NCI-H82 treated with DMSO at 0.1 percent for 48 hours (cell line): ENCODE measurements around the gene HNRNPA0.

ENCODE experiments used
- DNase-seq: peaks from one replicate; lab custom pipeline; 2025; ENCODE audit not compliant: unreplicated experiment; lab: John Stamatoyannopoulos, UW

HNRNPA0 gene

GRCh38 chr5:137728048-137728447, 26.1 kb downstream of the HNRNPA0 start:
- DNase-seq = no peak

DNA sequence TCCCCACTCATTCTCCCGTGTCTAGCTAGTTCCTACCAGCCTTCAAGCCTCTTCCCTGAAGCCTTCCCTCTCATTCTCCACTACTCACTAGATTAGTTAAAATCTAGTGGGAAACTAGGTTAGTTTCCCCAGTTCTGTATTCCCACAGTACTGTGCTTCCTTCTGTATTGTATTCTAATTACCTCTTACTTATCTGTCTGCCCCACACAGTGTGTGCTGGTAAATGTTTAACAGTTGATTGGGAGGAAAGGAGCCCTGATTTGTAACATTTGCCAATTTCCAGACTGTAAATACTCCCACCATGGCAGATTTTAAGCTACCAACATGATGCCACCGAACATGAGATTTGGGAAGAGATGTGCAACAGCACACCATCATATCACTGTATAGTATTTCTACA, 26.5 kb downstream of the HNRNPA0 start:
- no peak for DNase-seq

DNA sequence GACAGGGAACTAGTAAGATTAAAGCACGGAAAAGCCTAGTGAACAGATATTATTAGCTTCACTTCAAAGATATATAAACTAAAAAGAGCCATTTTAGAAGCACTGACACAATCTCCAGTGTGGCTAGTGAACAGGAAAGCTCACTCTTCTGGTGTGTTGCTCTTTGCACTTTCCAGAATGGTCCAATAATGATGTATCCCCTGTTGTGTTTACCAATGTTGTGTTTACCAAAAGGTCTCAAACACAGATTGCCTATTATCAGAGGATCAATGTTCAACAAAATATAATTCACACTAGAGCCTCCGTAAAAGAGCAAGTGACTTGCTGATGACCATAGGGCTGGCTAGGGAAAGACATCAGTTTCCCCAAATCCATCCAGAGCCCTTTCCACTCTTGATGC, 29.9 kb downstream of the HNRNPA0 start:
- DNase-seq = no peak

DNA sequence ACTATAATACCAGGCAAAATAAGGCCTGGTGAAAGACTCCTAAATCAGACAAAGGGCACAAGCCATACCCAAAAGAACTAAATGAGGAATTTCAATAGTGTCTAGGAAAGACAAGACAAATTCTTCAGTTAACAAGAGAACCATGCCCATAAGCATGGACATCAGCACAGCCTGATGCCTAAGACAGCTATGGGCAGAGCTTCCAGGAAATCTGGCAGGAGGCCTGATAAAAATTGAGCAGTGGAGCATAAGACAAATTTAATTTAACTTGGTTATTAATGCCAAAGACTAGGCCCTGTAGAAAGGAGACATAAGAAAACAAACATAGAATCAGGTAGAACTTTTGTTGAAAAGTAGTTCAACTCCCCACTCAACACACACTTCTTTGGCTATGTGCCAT, 35.6 kb downstream of the HNRNPA0 start:
- DNase-seq = no peak

DNA sequence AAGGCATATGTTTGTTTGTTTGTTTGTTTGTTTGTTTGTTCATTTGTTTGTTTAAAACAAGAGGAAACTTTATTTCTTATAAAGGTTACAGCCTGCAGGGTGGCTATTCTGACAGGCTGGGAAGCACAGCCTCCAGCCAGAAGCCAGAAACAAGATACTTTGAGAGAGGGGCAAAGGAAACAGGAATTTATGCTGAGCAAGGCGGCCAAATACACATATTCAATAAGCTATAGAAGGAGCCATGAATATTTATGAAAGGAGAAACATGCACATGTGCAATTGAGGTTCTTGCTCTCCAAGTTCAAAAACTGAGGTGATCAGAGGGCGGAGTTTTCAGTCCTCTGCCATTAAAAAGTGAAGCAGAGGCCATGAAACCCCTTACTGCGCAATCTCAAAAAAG, 37.8 kb downstream of the HNRNPA0 start:
- no peak for DNase-seq

- no peak for DNase-seq
Measured at GRCh38 chr5:137715456-137715855, 38.7 kb downstream of the HNRNPA0 start.

DNA sequence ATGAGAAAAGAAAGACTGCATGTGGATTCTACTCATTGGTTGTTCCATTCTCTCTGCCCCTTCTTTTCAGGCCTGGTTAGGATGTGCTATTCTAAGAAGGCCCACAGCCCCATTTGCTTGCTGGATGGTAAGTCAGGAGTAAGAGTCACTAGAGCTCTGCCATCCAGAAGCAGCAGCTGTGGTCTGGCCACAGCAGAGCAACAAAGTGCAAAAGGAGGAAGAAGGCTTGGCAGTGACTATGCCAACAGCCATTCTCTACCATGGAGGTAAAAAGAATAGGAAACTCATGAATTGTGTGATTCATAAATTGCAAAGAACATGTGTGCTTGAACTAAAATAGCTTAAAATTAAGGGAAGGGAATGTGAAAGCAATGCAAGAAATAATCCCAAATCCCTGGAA, 39.2 kb downstream of the HNRNPA0 start:
- no peak for DNase-seq

GRCh38 chr5:137714494-137714893, 39.7 kb downstream of the HNRNPA0 start:
- no peak for DNase-seq

DNA sequence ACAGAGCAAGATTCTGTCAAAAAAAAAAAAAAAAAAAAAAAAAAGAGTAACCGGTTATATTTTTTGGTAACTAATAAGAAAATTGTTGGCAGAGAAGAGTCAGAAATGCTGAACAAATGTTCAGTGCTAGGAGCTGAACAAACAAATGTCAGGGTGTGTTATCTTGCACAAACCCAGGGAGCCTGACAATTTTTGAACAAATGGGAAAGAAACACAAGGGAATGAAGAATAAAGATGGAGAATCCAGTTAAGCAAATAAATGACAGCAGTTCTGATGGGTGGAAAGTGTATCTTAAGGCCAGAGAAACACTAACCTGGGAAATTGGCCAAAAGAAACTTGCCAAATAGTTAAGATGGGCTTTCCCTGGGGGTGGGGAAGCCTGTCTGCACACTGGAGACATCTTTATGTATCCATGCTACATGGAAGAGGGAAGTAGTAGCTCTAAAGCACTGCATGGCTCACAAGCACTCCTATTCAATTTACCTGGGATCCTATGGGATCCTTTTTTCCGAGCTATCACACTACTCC, 42.0 kb downstream of the HNRNPA0 start:
- no peak for DNase-seq

GRCh38 chr5:137710086-137710485, 44.1 kb downstream of the HNRNPA0 start:
- DNase-seq = no peak

DNA sequence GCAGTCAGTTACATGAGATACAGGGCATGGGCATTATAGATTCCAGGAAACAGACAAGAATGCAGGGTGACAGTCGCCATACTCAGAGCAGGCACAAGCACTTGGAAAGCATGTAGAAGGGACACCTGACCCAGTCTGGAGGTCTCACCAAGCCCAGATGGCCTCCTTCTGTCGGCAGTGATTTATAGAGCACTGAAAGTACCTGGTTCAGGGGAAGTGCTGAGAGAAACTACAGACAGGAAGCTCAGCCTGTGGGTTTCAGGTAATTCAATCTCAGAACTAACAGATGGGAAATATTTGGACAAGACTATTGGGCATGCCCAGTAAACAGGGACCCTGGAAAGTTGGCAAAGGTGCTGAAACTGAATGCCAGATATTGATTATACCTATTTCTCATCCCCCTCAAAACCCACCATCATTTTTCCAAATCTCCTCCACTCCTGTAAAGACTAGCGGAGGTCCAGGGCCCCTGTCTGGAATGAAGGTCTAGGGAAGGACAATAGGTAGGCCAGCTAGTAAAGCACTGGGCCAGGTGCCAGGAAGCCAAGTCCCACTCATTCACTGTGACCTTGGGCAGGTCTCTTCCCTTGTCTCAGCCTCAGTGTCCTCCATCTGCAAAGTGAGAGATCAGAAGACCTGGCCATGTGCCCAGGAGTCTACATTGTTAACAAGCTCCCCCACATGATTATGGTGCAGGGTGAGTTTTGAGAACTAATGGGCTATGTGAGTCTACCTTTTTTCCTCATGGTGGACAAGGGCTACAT, 45.2 kb downstream of the HNRNPA0 start:
- DNase-seq = no peak

GRCh38 chr5:137708062-137708461, 46.1 kb downstream of the HNRNPA0 start:
- no peak for DNase-seq

- no peak for DNase-seq
Measured at GRCh38 chr5:137706841-137707240, 47.3 kb downstream of the HNRNPA0 start.

DNA sequence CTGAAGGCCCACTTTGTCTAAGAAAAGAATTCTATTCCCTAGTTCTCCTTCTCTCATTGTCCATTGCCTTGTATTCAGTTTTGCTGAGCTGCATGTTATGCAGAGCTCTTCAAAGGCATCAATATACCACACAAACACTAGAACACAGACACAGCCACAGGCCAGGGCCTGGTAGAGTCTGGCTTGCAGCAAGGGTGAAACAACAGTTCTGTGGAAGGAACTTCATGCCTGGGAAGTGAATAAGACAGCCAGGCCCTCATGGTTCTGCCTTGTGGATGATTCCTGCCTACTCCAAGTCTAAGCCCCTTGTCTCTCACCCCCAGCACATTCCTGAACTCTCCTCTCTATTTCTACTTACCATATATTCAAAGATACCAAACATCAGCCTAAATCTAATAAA, 49.1 kb downstream of the HNRNPA0 start:
- no peak for DNase-seq

- no peak for DNase-seq
Measured at GRCh38 chr5:137703565-137703964, 50.6 kb downstream of the HNRNPA0 start.

DNA sequence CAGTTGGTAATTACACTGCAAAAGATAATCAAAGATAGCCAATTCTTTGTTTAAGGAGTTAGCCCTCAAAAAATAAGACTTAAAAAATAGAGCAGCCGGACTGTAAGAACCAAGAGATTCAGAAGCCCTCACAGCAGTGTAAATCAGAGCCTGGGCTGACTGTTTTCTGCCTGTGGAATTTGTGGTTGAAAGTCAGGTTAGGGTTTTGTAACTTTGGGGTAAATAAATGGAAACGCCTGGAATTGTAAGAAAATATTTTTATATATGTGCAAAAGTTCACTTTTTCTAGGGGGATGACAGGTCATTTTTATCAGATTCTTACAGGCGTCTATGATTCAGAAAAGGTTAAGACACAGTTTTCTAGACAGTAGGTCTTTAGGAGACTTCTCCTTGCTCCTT, 53.9 kb downstream of the HNRNPA0 start:
- no peak for DNase-seq

- DNase-seq = no peak
Measured at GRCh38 chr5:137699336-137700281, 54.6 kb downstream of the HNRNPA0 start.

- DNase-seq = no peak
Measured at GRCh38 chr5:137696481-137696880, 57.7 kb downstream of the HNRNPA0 start.

DNA sequence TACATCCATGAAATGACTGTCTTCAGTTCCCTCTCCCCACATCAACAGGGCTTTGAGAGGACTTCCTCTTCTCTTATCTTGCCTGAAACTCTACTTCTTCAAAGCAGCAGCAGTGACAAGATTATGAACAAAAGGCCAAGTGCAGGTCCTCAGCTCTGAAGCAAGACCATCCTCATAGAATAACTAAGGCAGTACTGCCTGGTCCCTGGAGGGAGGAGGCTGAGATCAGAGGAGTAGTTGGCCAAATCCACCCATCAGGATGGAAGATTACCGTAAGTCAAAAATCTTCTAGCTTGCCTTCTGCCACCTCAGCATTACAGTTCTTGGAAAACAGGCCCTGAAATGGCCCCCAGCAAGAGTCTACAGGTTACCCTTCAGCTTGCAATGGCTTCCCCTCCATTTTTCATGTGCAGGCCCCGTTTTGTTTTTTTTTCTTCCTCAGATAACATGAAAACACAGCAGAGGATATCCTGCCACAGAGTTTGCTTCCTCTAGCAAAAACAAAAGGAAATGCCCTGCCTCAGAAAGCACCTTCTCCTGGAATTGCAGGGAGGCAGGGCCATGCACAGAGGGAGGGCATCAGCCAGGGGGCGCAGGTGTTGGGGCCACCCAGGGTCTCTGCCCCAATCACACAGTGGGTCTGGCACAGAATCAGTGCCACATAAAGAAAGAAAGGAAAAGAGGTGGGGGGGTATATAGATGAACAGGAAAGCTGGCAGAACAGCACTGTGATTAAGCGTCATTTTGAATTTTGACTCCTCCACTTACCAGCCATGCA, 58.3 kb downstream of the HNRNPA0 start:
- no peak for DNase-seq
